ENCODE measurements around the gene RTN4RL1.
A peak's percentile ranks its signal among the peaks of the same experiment; 100 is the strongest.
"Not testable (repeated sequence)": the region's sequence is repeated elsewhere in the genome, so short reads cannot be mapped to it uniquely, and the experiment has no call there.

The RTN4RL1 gene

GRCh38 chr17:1986783-1987451 is 38.2 kb downstream of the RTN4RL1 start:
- TF ChIP-seq, protein P1, sequence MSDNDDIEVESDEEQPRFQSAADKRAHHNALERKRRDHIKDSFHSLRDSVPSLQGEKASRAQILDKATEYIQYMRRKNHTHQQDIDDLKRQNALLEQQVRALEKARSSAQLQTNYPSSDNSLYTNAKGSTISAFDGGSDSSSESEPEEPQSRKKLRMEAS (IDR thresholded peaks at IDR 0.05; ENCODE audit: low read depth, low read length) = no peak
- no peak for TF ChIP-seq POLR2A (IDR thresholded peaks at IDR 0.05; ENCODE audit: extremely low read depth, insufficient read length)
- no peak for TF ChIP-seq CTCF (IDR thresholded peaks at IDR 0.05; ENCODE audit: low read depth, low read length)
- no peak for TF ChIP-seq MYC (IDR thresholded peaks at IDR 0.05; ENCODE audit: low read depth, low read length)
- H3K4me3 ChIP-seq (ENCODE audit: low read depth, low read length) = no peak overlapping the region
- no peak for DNase-seq (ENCODE audit: low read depth)

GRCh38 chr17:1985686-1986085 is 39.4 kb downstream of the RTN4RL1 start:
- H3K4me3 ChIP-seq (ENCODE audit: low read depth, low read length) = no peak overlapping the region
- DNase-seq (ENCODE audit: low read depth) = no peak
- TF ChIP-seq, protein P1 (IDR thresholded peaks at IDR 0.05; ENCODE audit: low read depth, low read length) = no peak

- no peak for DNase-seq (ENCODE audit: low read depth)
Measured at GRCh38 chr17:1985093-1985492, 40.0 kb downstream of the RTN4RL1 start.

DNA sequence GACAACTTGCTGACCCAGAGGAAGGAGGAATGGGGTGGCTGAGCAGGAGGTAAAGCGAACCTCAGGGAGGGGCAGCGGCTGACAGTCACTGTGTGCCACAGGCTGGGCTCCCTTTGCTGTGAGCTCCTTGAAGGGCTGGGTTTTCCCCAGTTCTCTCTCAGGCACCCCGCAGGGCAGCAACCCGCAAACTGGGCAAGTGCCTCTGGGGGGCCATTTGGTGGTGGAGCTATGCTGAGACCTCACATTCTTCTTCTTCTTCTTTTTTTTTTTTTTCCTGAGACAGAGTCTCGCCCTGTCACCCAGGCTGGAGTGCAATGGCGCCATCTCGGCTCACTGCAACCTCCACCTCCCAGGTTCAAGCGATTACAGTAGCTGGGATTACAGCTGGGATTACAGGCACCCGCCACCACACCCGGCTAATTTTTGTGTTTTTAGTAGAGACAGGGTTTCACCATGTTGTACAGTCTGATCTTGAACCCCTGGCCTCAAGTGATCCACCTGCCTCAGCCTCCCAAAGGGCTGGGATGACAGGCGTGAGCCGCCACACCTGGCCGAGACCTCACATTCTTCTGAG is 42.3 kb downstream of the RTN4RL1 start:
- DNase-seq (ENCODE audit: low read depth) = peak; percentile 86
- not testable (repeated sequence) for H3K4me3 ChIP-seq (ENCODE audit: low read depth, low read length)

More at GRCh38 chr17:1985093-1985492, 40.0 kb downstream of the RTN4RL1 start:
- TF ChIP-seq, protein P1 (IDR thresholded peaks at IDR 0.05; ENCODE audit: low read depth, low read length) = no peak
- no peak for TF ChIP-seq POLR2A (IDR thresholded peaks at IDR 0.05; ENCODE audit: extremely low read depth, insufficient read length)
- TF ChIP-seq MYC (IDR thresholded peaks at IDR 0.05; ENCODE audit: low read depth, low read length) = no peak
- TF ChIP-seq CTCF (IDR thresholded peaks at IDR 0.05; ENCODE audit: low read depth, low read length) = no peak
- no peak overlapping the region for H3K4me3 ChIP-seq (ENCODE audit: low read depth, low read length)

- no peak for DNase-seq (ENCODE audit: low read depth)
- no peak for TF ChIP-seq POLR2A (IDR thresholded peaks at IDR 0.05; ENCODE audit: extremely low read depth, insufficient read length)
- no peak for TF ChIP-seq CTCF (IDR thresholded peaks at IDR 0.05; ENCODE audit: low read depth, low read length)
- TF ChIP-seq, protein P1 (IDR thresholded peaks at IDR 0.05; ENCODE audit: low read depth, low read length) = no peak
- TF ChIP-seq MYC (IDR thresholded peaks at IDR 0.05; ENCODE audit: low read depth, low read length) = no peak
Measured at GRCh38 chr17:1980665-1981250, 44.4 kb downstream of the RTN4RL1 start.

DNA sequence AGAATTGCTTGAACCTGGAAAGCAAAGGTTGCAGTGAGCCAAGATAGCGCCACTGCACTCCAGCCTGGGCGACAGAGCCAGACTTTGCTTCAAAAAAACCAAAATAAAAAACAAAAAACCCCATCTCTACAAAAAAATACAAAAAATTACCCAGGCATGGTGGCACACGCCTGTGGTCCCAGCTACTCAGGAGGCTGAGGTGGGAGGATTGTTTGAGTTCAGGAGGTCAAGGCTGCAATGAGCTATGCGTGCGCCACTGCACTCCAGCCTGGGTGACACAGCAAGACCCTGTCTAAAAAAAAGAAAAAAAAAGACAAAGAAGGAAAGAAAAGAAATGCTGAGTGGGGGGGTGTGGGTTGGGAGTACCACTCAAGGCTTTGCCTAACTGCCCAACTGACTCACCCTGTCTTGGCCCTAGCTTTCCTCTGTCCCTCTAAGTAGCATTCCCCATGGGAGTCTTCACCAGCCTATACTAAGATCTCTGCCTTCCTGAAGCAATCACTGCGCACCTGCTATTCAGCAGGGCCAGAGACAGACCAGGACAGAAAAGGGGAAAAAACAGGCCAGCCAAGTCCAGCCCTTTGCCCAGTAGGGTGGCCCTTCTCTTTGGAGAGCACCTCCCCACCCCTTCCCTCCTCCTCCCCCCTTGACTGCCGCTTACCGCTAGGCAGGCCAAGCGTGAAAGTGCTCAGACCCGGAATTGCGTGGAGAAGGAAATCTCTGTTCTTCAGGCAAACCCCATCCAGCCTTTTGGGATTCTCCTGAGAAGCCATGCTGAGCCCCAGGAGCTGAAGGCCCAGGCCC is 45.8 kb downstream of the RTN4RL1 start:
- no peak overlapping the region for H3K4me3 ChIP-seq (ENCODE audit: low read depth, low read length)
- no peak for DNase-seq (ENCODE audit: low read depth)
- TF ChIP-seq, protein P1 (IDR thresholded peaks at IDR 0.05; ENCODE audit: low read depth, low read length) = no peak
- TF ChIP-seq MYC (IDR thresholded peaks at IDR 0.05; ENCODE audit: low read depth, low read length) (no peak), CTCF (IDR thresholded peaks at IDR 0.05; ENCODE audit: low read depth, low read length) (no peak), POLR2A (IDR thresholded peaks at IDR 0.05; ENCODE audit: extremely low read depth, insufficient read length) (no peak)

More at GRCh38 chr17:1980665-1981250, 44.4 kb downstream of the RTN4RL1 start:
- H3K4me3 ChIP-seq (ENCODE audit: low read depth, low read length) = no peak overlapping the region
